Type B pancreatic cell (in vitro differentiated cells): Measurements from ENCODE around the gene RPP25L. TPM values are rescaled to one million over a fixed set of nuclear protein-coding genes. Genes with fewer than 3 reads are reported as not detected.

ENCODE experiments used
- DNase-seq: peaks from one replicate; pipeline ENCODE4 v3.0.0; 2021; ENCODE audit warnings: mixed read lengths; ENCODE audit not compliant: unreplicated experiment; ENCODE audit errors: extremely low spot score
- H3K27ac Mint-ChIP-seq: 2 replicates; pipeline ENCODE4 v1.8.0; 2021; ENCODE audit warnings: mild to moderate bottlenecking, mixed read lengths
- H3K27me3 Mint-ChIP-seq: 2 replicates; pipeline ENCODE4 v1.8.0; 2021; ENCODE audit warnings: mixed read lengths
- H3K36me3 Mint-ChIP-seq: 2 replicates; pipeline ENCODE4 v1.8.0; 2021; ENCODE audit warnings: mixed read lengths
- H3K4me1 Mint-ChIP-seq: one replicate; pipeline ENCODE4 v1.8.0; 2021; ENCODE audit warnings: mixed read lengths; ENCODE audit not compliant: unreplicated experiment
- H3K4me3 Mint-ChIP-seq: 2 replicates; pipeline ENCODE4 v1.8.0; 2021; ENCODE audit warnings: mild to moderate bottlenecking, mixed read lengths
- H3K9me3 Mint-ChIP-seq: 2 replicates; pipeline ENCODE4 v1.8.0; 2021; ENCODE audit warnings: mixed read lengths
- CTCF ChIP-seq: fragments of 200-600 bp; sonication (generic); conservative IDR thresholded peaks from 2 replicates; pipeline ENCODE4 v1.5.0; 2021; ENCODE audit warnings: antibody characterized with exemption, mild to moderate bottlenecking
- long read RNA-seq: library from polyadenylated mRNA; unstranded; transcript quantifications from one replicate; pipeline ENCODE4 v2.0.0, GENCODE V29; 2020
- total RNA-seq: library from RNA; stranded (reverse); gene quantifications from 2 replicates; pipeline ENCODE4 v1.2.1, GENCODE V29; 2021; ENCODE audit warnings: low replicate concordance

RPP25L gene
- total RNA-seq = 30.2 and 31.8 TPM in 2 replicates
- long read RNA-seq, transcript RPP25L-202 (2 exons, 888 nt) = major isoform, 15 of 21 reads
- long read RNA-seq, partial matches to known transcripts = 0 of 21 reads
- long read RNA-seq, other reads (novel, unspliced or antisense) = 2 of 21 reads

- DNase-seq = peak; percentile 86
Observed at GRCh38 chr9:34611811-34612787, at the start of gene RPP25L. RPP25L (minus strand) TSS chr9:34612097; CDS start chr9:34611296, 801 bp downstream.

GRCh38 chr9:34659592-34660253, 47.8 kb upstream of the RPP25L start:
- H3K27ac Mint-ChIP-seq = no peak overlapping the region
- no peak for TF ChIP-seq CTCF
- peaks cover 18% of the 10 kb centered on the region for H3K4me1 Mint-ChIP-seq
- H3K4me3 Mint-ChIP-seq = no peak overlapping the region
- no peak for DNase-seq
- H3K9me3 Mint-ChIP-seq = no peaks in the 10 kb centered on the region
- H3K36me3 Mint-ChIP-seq = peaks cover 5% of the 10 kb centered on the region
- no peaks in the 10 kb centered on the region for H3K27me3 Mint-ChIP-seq

More at GRCh38 chr9:34611811-34612787, at the start of gene RPP25L:
- peaks cover 11% of the 10 kb centered on the region for H3K36me3 Mint-ChIP-seq
- H3K27ac Mint-ChIP-seq = peak within 1 kb of the TSS; percentile 92
- no peaks in the 10 kb centered on the region for H3K27me3 Mint-ChIP-seq
- H3K9me3 Mint-ChIP-seq = no peaks in the 10 kb centered on the region
- no peak for TF ChIP-seq CTCF
- H3K4me1 Mint-ChIP-seq = peaks cover 23% of the 10 kb centered on the region
- peak within 1 kb of the TSS; percentile 93 for H3K4me3 Mint-ChIP-seq

- Mint-ChIP-seq H3K27ac (no peak overlapping the region), H3K27me3 (no peaks in the 10 kb centered on the region), H3K4me1 (peaks cover 16% of the 10 kb centered on the region), H3K36me3 (peaks cover 5% of the 10 kb centered on the region), H3K4me3 (no peak overlapping the region), H3K9me3 (no peaks in the 10 kb centered on the region)
- TF ChIP-seq CTCF = no peak
- no peak for DNase-seq
Observed at GRCh38 chr9:34658461-34658860, 46.6 kb upstream of the RPP25L start.

GRCh38 chr9:34656992-34657391, 45.1 kb upstream of the RPP25L start:
- no peak overlapping the region for H3K27ac Mint-ChIP-seq

More at GRCh38 chr9:34656992-34657391, 45.1 kb upstream of the RPP25L start:
- Mint-ChIP-seq H3K27me3 (peaks cover 3% of the 10 kb centered on the region), H3K9me3 (no peaks in the 10 kb centered on the region), H3K4me1 (peaks cover 31% of the 10 kb centered on the region), H3K4me3 (no peak overlapping the region), H3K36me3 (no peaks in the 10 kb centered on the region)
- no peak for DNase-seq
- TF ChIP-seq CTCF = no peak
